PFSK-1 (cell line): ENCODE measurements around the gene KLK14.

Source experiments
- POLR2AphosphoS5 ChIP-seq: IDR thresholded peaks from 2 replicates; pipeline ENCODE4 v1.6.1; 2012; ENCODE audit warnings: low read depth, mild to moderate bottlenecking, control low read depth, low read length, moderate library complexity
- TAF1 ChIP-seq: IDR thresholded peaks from 2 replicates; pipeline ENCODE4 v1.6.1; 2012; ENCODE audit warnings: low read length, control low read depth, borderline replicate concordance; ENCODE audit not compliant: insufficient read depth
- TF ChIP-seq, protein P1 (sequence below), 2 experiments: IDR thresholded peaks; 2 replicates each; pipeline versions ENCODE4 v1.6.1 to v1.8.0; 2011 to 2012; ENCODE audit warnings: low read depth in 2 of 2, low read length in 2 of 2, control low read depth in 1 of 2, inconsistent platforms in 1 of 2, mild to moderate bottlenecking in 1 of 2, moderate library complexity in 1 of 2; ENCODE audit not compliant: insufficient read depth in 1 of 2

GRCh38 chr19:51078104-51078503 lies 4.6 kb downstream of the KLK14 start:
- TF ChIP-seq, protein P1, sequence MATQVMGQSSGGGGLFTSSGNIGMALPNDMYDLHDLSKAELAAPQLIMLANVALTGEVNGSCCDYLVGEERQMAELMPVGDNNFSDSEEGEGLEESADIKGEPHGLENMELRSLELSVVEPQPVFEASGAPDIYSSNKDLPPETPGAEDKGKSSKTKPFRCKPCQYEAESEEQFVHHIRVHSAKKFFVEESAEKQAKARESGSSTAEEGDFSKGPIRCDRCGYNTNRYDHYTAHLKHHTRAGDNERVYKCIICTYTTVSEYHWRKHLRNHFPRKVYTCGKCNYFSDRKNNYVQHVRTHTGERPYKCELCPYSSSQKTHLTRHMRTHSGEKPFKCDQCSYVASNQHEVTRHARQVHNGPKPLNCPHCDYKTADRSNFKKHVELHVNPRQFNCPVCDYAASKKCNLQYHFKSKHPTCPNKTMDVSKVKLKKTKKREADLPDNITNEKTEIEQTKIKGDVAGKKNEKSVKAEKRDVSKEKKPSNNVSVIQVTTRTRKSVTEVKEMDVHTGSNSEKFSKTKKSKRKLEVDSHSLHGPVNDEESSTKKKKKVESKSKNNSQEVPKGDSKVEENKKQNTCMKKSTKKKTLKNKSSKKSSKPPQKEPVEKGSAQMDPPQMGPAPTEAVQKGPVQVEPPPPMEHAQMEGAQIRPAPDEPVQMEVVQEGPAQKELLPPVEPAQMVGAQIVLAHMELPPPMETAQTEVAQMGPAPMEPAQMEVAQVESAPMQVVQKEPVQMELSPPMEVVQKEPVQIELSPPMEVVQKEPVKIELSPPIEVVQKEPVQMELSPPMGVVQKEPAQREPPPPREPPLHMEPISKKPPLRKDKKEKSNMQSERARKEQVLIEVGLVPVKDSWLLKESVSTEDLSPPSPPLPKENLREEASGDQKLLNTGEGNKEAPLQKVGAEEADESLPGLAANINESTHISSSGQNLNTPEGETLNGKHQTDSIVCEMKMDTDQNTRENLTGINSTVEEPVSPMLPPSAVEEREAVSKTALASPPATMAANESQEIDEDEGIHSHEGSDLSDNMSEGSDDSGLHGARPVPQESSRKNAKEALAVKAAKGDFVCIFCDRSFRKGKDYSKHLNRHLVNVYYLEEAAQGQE (IDR thresholded peaks at IDR 0.05; ENCODE audit: insufficient read depth in 1 of 2, low read depth in 2 of 2, low read length in 2 of 2): no peak
- no peak for TF ChIP-seq POLR2AphosphoS5
- TF ChIP-seq TAF1: no peak
